ENCODE results near the gene GPC1. TPM values are rescaled to one million over a fixed set of nuclear protein-coding genes. Genes with fewer than 3 reads are reported as not detected.
A peak's percentile ranks its signal among the peaks of the same experiment; 100 is the strongest.

GPC1 gene
- total RNA-seq, 1 donor from 2014 or later: 88.0 TPM

DNA sequence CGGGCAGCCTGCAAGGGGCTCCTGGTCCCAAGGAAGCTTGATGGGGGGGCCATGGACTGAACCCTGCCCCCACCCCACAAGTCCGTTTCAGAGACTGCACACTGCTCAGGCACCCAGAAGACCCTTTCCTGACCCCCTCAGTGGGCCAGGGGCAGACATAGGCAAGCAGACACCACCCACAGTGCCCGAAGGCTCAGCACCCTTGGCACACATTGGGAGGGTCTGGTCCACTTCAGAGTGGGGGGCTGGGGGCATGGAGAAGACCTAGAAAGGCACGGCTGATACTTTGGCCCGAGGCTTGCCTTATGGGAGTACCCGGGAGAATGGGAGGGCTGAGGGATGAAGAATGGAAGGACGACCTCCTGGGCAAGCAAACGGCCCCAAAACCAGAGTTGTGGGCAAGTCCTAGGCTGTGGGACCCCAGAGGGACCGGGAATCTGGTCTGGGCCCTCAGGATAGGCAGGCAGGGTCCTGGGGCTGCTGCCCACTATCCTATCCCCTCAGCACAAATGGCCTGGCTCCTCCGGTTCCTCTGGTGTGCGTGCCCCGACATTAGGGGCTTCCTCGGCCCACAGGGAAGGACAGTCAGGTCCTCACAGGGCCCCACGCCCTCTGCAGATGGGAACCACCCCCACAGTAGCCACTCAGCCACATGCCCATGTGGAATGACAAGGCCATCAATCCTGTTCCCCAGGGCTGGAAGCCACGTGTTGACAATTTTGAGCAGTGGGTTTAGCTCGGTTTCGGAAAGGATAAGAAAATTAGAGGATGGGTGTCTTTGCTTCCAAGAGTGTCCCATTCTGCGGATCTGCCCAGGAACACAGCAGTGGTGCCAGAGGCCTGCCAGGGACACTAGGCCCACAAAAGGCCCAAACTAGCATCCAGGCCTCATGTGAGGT, 15.0 kb upstream of the GPC1 start:
- Mint-ChIP-seq H3K4me3 (no peak overlapping the region), H3K4me1 (no peaks in the 10 kb centered on the region), H3K9me3 (peaks cover 17% of the 10 kb centered on the region), H3K27ac (no peak overlapping the region), H3K27me3 (ENCODE audit: low read depth) (peaks cover 6% of the 10 kb centered on the region), H3K36me3 (no peaks in the 10 kb centered on the region)
- DNase-seq (ENCODE audit: low spot score in 2 of 2, unreplicated experiment in 2 of 2): peak in 1 of 2 experiments; percentile 10
- TF ChIP-seq, protein P1, sequence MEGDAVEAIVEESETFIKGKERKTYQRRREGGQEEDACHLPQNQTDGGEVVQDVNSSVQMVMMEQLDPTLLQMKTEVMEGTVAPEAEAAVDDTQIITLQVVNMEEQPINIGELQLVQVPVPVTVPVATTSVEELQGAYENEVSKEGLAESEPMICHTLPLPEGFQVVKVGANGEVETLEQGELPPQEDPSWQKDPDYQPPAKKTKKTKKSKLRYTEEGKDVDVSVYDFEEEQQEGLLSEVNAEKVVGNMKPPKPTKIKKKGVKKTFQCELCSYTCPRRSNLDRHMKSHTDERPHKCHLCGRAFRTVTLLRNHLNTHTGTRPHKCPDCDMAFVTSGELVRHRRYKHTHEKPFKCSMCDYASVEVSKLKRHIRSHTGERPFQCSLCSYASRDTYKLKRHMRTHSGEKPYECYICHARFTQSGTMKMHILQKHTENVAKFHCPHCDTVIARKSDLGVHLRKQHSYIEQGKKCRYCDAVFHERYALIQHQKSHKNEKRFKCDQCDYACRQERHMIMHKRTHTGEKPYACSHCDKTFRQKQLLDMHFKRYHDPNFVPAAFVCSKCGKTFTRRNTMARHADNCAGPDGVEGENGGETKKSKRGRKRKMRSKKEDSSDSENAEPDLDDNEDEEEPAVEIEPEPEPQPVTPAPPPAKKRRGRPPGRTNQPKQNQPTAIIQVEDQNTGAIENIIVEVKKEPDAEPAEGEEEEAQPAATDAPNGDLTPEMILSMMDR (IDR thresholded peaks at IDR 0.05; ENCODE audit: unreplicated experiment): no peak

DNA sequence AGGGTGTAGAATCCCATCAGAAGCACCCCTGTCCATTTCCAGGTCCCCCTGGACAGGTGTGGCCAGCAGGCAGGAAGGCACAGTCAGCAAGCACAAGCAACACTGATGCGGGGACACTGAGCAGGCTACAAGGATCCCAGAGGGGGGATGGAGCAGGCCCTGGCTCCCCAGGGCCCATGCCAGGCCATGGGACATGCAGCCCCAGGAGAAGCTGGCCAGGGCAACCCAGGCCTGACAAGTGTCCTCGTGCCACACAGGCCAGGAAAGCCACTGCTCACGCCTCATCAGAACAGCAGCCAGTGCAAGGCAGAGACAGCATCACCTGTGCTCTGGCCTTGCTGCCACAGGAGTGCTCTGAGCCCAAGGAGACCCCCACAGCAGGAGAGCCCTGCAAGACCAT, 14.1 kb upstream of the GPC1 start:
- peak in 1 of 2 experiments; percentile 6 for DNase-seq (ENCODE audit: low spot score in 2 of 2, unreplicated experiment in 2 of 2)

DNA sequence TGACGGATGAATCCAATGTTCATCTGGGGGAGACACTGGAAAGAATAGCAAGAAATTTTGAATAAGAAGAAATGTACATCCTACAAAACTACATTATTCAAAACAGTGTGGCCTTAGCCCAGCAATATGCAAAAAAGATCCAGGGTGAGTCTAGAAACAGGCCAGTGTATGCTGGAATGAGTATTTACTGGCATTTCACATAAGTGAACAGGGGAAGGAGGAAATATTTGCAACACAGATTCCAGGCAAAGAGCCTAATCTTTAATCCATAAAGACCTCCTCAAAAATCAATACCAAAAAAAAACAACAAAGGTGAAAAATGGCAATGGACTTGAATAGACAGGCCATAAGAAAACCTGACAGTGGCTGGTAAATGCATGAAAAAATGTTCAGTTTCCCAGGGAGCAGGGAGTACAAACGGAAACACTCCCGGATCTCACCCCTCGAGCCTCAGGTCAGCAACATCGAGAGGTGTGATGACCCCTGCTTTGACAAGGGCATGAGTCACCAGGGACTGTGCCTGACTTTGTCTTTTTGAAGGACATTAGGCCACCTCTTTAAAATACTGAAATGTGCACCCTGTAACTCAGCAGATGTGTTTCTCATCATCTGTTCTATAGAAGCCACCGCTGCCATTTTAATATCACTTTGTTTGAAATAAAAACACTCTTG, 12.7 kb upstream of the GPC1 start:
- Mint-ChIP-seq H3K36me3 (no peaks in the 10 kb centered on the region), H3K4me1 (peaks cover 1% of the 10 kb centered on the region), H3K27ac (no peak overlapping the region), H3K4me3 (no peak overlapping the region), H3K27me3 (ENCODE audit: low read depth) (peaks cover 16% of the 10 kb centered on the region), H3K9me3 (peaks cover 21% of the 10 kb centered on the region)
- TF ChIP-seq, protein P1 (IDR thresholded peaks at IDR 0.05; ENCODE audit: unreplicated experiment): no peak
- DNase-seq (ENCODE audit: low spot score in 2 of 2, unreplicated experiment in 2 of 2): no peak

More for the DNA sequence above, 14.1 kb upstream of the GPC1 start:
- Mint-ChIP-seq H3K4me1 (no peaks in the 10 kb centered on the region), H3K27ac (no peak overlapping the region), H3K9me3 (peaks cover 17% of the 10 kb centered on the region), H3K36me3 (no peaks in the 10 kb centered on the region), H3K4me3 (no peak overlapping the region), H3K27me3 (ENCODE audit: low read depth) (peaks cover 11% of the 10 kb centered on the region)
- TF ChIP-seq, protein P1 (IDR thresholded peaks at IDR 0.05; ENCODE audit: unreplicated experiment): no peak

DNA sequence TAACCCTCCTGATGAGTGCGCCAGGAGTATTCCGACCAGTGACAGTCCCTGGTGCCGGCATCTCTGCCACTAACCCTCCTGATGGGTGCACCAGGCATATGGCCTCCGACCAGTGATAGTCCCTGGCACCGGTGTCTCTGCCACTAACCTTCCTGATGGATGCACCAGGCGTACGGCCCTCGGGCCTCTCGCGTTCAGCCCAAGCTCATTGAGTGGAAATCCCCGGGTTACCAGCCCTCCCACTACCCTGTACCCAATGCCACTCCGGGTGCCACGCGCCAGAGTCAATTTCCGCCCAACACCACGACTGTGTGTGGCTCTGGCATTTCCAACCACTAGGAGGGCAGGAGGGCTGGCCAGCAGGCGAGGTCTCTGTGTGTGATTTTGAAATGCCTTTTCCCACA, 11.7 kb upstream of the GPC1 start:
- DNase-seq (ENCODE audit: low spot score in 2 of 2, unreplicated experiment in 2 of 2): peak in 1 of 2 experiments; percentile 8
- no peaks in the 10 kb centered on the region for H3K36me3 Mint-ChIP-seq
- TF ChIP-seq, protein P1 (IDR thresholded peaks at IDR 0.05; ENCODE audit: unreplicated experiment): no peak
- no peak overlapping the region for H3K27ac Mint-ChIP-seq
- H3K27me3 Mint-ChIP-seq (ENCODE audit: low read depth): peaks cover 22% of the 10 kb centered on the region
- no peak overlapping the region for H3K4me3 Mint-ChIP-seq
- peaks cover 1% of the 10 kb centered on the region for H3K4me1 Mint-ChIP-seq
- H3K9me3 Mint-ChIP-seq: peaks cover 15% of the 10 kb centered on the region

DNA sequence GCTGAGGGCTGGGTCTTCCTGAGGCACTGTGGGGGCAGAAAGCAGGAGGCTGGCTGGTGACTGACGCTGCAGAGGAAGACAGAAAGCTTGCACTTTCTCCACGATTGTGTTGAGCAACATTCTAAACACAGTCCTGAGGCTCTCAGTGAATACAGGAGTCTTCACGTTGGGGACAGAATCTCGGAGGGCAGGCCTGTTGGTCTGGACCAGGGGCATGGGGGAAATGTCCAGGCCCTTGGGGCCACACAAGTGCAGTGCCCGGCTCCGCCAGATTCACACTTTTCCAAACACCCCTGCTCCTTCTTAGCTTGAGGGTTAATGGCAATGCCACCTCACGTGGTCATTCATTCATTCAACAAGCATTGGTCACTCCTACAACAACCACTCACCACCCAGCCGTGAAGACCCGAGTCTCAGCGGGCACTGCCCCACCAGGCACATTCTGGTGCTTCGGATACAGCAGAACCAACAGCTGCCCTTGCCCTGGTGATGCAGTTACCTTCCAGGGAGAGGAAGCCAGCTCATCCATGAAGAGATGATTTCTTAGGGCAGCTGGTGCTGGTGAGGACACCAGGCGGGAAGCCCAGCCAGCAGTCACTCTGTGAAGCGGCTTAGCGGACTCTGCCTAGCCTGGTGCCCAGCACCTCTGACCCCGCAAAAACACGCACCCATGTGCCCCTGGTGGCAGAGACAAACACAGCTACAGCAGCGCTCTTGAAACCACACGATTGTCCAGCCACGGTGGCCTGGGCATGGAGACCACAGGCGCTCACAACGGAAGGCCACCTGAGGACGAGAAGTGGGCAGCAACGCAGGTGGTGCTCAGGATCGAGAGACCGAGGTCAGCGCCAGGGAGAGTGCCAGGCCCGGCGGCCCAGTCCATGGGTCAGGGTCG, 10.9 kb upstream of the GPC1 start:
- H3K27me3 Mint-ChIP-seq (ENCODE audit: low read depth): peaks cover 25% of the 10 kb centered on the region
- H3K27ac Mint-ChIP-seq: no peak overlapping the region
- peaks cover 15% of the 10 kb centered on the region for H3K9me3 Mint-ChIP-seq
- peaks cover 1% of the 10 kb centered on the region for H3K4me1 Mint-ChIP-seq
- DNase-seq (ENCODE audit: low spot score in 2 of 2, unreplicated experiment in 2 of 2): peak in 1 of 2 experiments; percentile 6
- TF ChIP-seq, protein P1 (IDR thresholded peaks at IDR 0.05; ENCODE audit: unreplicated experiment): no peak
- no peak overlapping the region for H3K4me3 Mint-ChIP-seq
- H3K36me3 Mint-ChIP-seq: no peaks in the 10 kb centered on the region

All from mesothelial cell of epicardium (in vitro differentiated cells).